Gastrocnemius medialis (tissue), 4 donors: ENCODE results near the gene OSGEP.

ENCODE experiments used
- CTCF ChIP-seq, 5 experiments: fragments of 450-650 bp in 3 of 5; fragments of 200-600 bp in 2 of 5; sonication (generic) in 2 of 5; IDR thresholded peaks in 4 of 5; conservative IDR thresholded peaks in 1 of 5; 1 replicate in 4 of 5; 2 replicates in 1 of 5; pipeline ENCODE4 v1.5.1; 2016 to 2019; ENCODE audit warnings: antibody characterized with exemption in 5 of 5, mild to moderate bottlenecking in 3 of 5, moderate library complexity in 3 of 5
- POLR2A ChIP-seq, 2 donors: fragments of 450-650 bp; IDR thresholded peaks; one replicate each; pipeline ENCODE4 v1.6.1; 2017; ENCODE audit warnings: antibody characterized with exemption in 2 of 2, mild to moderate bottlenecking in 2 of 2, moderate library complexity in 2 of 2

GRCh38 chr14:20428010-20428365 is 26.6 kb downstream of the OSGEP start:
- no peak for TF ChIP-seq CTCF (IDR thresholded peaks at IDR 0.05 in 4 of 5, conservative IDR thresholded peaks at IDR 0.05 in 1 of 5)
- no peak for TF ChIP-seq POLR2A (IDR thresholded peaks at IDR 0.05)
